A549 treated with CpdA at 1 μM for 4 hours (cell line): ENCODE data around the gene KRT77. TPM values are rescaled to one million over a fixed set of nuclear protein-coding genes. Genes with fewer than 3 reads are reported as not detected.

ENCODE experiments used
- total RNA-seq: library from RNA; stranded (reverse); fragments of 200-300 nt; extraction: Qiagen RNA extraction; gene quantifications from 5 replicates; pipeline ENCODE4 v1.2.3, GENCODE V29; 2022; ENCODE audit warnings: low read depth

KRT77 gene
- not detected in 5 replicates for total RNA-seq

DNA sequence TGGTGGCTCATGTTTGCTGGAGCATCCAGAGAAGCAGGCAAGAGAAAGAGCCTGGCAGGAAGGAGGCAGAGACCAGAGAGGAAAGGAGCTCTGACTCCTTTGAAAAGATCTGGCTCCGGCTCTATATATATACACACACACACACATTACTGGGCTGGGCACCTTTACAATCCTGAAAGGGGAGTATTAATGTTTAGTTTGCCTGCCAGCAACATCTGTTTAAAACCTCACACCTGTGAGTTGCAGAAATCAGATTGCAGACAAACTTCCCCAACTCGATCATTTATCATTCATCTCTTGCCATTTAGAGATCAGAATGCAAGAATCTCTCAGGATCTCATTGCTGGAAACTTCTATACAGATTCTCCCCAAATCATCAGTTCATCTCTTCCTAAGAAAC, at the start of gene KRT77:
TSS of gene KRT77 (minus strand) at position 101 of the 400 bp plus-strand sequence. CDS start at position 11, 90 bp downstream.

DNA sequence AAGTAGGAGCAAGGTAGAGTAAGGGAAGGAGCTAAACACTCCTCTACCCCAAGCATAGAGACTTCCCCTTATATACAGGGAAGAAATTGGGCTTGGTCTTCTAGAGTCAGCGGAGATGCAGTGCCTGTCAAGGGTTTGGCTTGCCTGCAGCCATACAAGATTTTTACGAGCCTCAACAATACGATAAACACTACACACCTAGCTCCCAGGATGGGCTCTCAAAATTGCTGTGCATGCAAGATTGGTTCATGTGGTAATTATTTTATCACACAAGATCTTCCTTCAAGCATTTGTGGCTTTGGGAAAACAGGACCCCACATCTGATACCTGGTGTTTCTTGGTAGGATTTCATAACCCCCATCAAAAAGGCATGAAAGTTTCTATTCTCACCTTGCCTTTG, 23.0 kb downstream of the KRT77 start, which contains the start of gene KRT1:
TSS of gene KRT1 (minus strand) at position 45 of the 400 bp plus-strand sequence. CDS start 59 bp downstream, outside the sequence.

DNA sequence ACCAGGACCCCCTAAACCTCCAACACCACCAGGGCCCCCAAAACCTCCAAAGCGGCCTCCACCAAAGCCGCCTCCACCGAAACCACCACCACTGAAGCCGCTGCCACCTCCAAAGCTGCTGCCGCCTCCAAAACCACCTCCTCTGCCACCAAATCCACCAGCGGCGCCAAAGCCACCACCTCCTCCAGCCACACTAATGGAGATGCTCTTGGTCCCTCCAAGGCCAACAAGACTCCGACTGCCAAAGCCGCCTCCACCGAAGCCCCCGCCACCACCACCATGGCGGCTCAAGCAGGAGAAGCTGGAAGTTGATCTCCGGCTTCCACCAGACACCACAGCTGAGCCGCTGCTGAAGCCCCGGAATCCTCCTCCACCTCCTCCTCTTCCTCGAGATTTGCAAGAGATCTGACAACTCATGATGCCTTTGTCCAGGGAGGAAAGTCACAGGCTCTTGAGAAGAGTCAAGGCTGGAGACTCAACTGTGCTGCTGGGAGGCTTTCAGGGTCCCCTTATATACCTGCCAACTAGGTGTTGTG, 51.5 kb downstream of the KRT77 start, which contains the start of gene KRT2:
TSS of gene KRT2 (minus strand) at position 486 of the 536 bp plus-strand sequence. CDS start at position 417, 69 bp downstream.

Other genes starting within 250 kb of the KRT77 start
- gene KRT6C, start 229.7 kb downstream of the KRT77 start, total RNA-seq = not detected in 5 replicates
- 0.15 to 0.42 TPM (median 0.29 TPM) in 5 replicates for gene KRT6A, start 210.3 kb downstream of the KRT77 start, total RNA-seq
- 0.08 to 0.25 TPM (median 0.09 TPM) in 3 of 5 replicates, not detected in the others for gene KRT5, start 183.1 kb downstream of the KRT77 start, total RNA-seq
- gene KRT71, start 150.4 kb downstream of the KRT77 start, total RNA-seq = not detected in 5 replicates
- not detected in 5 replicates for gene KRT74, start 129.7 kb downstream of the KRT77 start, total RNA-seq
- gene KRT72, start 102.1 kb downstream of the KRT77 start, total RNA-seq = not detected in 5 replicates
- gene KRT73, start 85.0 kb downstream of the KRT77 start, total RNA-seq = not detected in 5 replicates
- 0.03 TPM in 1 of 5 replicates, not detected in the others for gene KRT2, start 51.3 kb downstream of the KRT77 start, total RNA-seq
- gene KRT1, start 23.1 kb downstream of the KRT77 start, total RNA-seq = not detected in 5 replicates
- not detected in 5 replicates for gene KRT76, start 73.8 kb upstream of the KRT77 start, total RNA-seq
- 0.03 to 0.10 TPM in 2 of 5 replicates, not detected in the others for gene KRT3, start 92.6 kb upstream of the KRT77 start, total RNA-seq
- gene KRT4, start 110.6 kb upstream of the KRT77 start, total RNA-seq = 2.3 to 4.2 TPM (median 3.1 TPM) in 5 replicates
- gene KRT79, start 130.8 kb upstream of the KRT77 start, total RNA-seq = 0.09 to 0.22 TPM (median 0.16 TPM) in 4 of 5 replicates, not detected in the other
- 0.06 TPM in 1 of 5 replicates, not detected in the others for gene KRT78, start 145.5 kb upstream of the KRT77 start, total RNA-seq
- gene KRT8, start 201.6 kb upstream of the KRT77 start, total RNA-seq = 2,787 to 3,378 TPM (median 3,286 TPM) in 5 replicates
- gene KRT18, start 245.6 kb upstream of the KRT77 start, total RNA-seq = 1,942 to 2,363 TPM (median 2,341 TPM) in 5 replicates